GM19372 (cell line): Measurements from ENCODE around the gene CLDN22.

Experiments used
- ATAC-seq: cut with Tn5 transposase; IDR thresholded peaks from one replicate; pipeline ENCODE4 v1.9.1; 2021; ENCODE audit warnings: mild to moderate bottlenecking, low read depth, moderate library complexity; ENCODE audit not compliant: unreplicated experiment

Gene CLDN22

DNA sequence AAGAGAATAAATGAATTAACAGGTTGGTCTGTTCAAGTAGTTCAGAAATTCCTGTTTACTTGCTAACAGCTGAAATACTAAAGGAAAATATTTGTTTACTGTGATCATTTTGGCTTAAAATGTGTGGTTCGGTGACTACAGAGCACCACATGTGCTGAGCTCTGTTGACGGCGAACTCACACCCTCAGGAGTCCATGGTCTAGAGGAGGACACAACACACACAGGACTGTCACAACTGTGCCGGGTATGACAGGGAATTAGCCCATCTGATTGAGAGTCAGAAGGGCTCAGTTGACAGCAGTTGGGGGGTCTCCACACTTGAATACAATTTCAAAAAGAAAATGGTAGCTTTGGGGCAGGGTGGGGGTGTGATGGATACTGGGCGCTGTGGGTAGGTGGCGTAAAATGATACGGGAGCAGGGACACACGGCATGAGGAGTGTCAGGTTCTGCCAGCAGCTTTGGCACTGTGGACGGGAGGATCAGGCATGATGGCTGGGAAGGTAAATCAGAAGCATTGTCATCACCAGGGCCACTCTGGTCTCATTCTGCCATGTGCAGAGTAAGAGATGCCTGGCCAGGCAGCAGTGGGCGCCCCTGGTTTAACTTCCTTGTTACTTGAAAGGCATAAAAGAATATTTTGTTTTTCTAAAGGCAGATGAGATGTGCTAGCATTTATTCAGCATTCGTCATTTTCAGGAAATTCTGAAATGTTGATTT, 33.3 kb downstream of the CLDN22 start:
- ATAC-seq = peak; percentile 23

DNA sequence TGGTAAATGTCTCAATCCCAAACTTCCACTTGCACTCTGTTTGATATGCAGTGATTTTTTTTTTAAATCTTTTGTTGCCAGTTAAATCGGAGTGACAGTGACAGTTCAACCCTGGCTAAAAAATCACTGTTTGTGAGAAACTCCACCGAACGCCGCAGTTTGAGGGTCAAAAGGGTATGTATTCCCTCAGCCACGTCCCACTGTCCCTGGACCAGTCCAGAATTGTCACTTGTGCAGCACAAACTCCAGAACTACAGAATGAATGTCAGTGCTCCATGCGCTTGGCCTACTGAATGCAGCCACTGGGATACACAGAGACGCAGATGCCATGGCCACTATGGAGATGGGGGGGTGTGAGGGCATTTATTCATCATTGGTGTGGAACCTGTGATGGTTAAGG, 34.2 kb downstream of the CLDN22 start:
- ATAC-seq = no peak

DNA sequence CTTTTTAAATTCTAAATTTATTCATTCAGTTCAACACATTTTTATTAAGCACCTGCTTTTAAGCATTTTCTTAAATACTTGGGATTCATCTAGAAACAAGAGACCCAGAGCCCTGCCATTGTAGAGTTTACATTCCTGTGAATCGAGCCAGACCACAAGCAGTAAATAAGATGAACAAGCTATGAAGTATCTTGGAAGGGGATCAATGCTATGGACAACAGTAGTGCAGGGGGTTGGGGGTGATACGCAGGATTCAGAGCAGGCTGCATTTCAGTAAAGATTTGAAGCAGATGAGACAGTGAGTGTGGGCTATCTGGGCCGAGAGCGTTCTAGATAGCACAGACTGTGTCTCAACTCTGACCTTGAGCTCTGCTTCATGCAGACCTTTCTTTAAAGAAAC, 35.1 kb downstream of the CLDN22 start:
- no peak for ATAC-seq

DNA sequence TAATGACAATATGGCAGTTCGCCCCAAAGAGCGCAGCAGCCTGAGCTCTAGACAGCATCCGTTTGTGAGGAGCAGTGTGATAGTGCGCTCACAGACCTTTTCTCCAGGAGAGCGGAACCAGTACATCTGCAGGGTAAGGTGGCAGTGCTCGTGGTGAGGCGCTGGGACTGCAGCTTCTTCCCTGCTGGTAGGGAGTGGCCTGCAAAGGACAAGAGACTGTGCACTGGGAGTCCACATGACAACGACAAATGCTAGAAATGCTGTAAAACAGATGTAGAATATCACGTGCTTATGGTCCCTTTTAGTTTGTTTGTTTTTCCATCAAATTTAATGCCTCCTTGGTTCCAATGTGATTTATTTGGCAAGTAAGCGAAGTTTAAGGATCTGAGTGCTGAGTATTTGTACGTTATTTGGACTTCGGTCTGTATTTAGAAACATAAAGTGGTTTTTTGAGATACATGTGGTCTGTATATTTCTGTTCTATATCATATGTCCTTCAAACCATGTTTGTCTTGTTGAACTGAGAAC, 35.8 kb downstream of the CLDN22 start:
- no peak for ATAC-seq

DNA sequence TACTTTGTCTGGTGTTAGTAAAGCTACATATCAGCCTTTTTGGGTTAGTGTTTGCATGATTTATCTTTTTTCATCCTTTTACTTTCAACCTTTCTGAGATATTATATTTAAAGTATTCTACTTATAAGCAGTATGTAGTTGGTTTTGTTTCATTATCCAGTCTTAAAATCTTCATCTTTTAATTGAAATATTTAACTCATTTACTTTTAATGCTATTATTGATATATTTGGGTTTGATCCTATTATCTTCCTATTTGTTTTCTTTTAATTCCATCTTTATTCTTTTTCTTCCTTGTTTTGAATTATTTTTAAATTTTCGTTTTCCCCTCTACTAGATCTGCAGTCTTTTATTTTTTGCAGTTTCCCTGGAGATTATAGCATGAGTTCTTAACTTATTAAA, 44.0 kb downstream of the CLDN22 start:
- ATAC-seq = no peak

DNA sequence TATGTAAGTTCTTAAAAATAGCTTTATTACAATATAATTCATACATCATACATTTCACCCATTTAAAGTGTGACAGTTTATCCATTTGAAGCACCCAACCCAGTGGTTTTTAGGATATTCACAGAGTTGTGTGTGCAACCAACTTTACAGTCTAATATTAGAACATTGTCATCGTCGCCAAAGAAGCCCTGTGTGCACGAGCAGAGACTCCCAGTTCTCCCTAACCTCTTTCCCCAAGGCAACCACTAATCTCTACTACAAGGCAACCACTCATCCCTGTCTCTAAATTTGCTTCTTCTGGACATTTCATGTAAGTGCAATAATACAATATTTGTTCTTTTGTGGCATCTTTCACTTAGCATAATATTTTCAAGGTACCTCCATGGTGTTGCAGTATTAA, 47.7 kb downstream of the CLDN22 start:
- no peak for ATAC-seq

DNA sequence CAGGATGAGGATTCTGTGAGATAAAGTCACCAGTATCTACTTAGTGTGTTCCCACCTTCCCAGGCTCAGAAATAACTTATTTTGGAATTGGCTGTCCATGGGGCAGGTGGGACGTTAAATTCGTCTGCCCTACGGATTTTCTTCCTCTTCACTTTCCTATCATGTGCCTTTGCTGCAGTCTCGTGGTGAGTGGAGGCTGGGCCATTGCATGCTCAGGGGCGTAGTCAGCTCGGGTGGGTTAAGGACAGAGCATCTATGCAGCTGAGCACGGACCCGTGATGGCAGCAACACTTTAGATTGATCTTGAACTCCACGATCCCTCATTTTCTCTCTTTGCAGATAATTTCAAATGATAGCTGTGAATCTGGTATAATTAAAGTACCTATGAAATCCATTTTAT, 51.5 kb downstream of the CLDN22 start:
- no peak for ATAC-seq
